ENCODE data around the gene PODN. TPM values are rescaled to one million over a fixed set of nuclear protein-coding genes. Genes with fewer than 3 reads are reported as not detected.

Gene PODN
- total and polyA plus RNA-seq, 2 of the 4 experiments (the other 2 are of a cell fraction), result 0.54 to 6.2 TPM

GRCh38 chr1:53050310-53050709 is 11.7 kb upstream of the PODN start:
- TF ChIP-seq BHLHE40 (IDR thresholded peaks at IDR 0.05; ENCODE audit: low read depth, low read length) (no peak), USF2 (IDR thresholded peaks at IDR 0.05; ENCODE audit: low read depth, low read length) (no peak), RCOR1 (IDR thresholded peaks at IDR 0.05; ENCODE audit: insufficient replicate concordance, low read length) (no peak), CEBPB (IDR thresholded peaks at IDR 0.05; ENCODE audit: low read depth, low read length) (no peak), MAFK (IDR thresholded peaks at IDR 0.05; ENCODE audit: low read depth, low read length) (no peak), ELK1 (IDR thresholded peaks at IDR 0.05; ENCODE audit: borderline replicate concordance, low read depth, low read length) (no peak), RFX5 (IDR thresholded peaks at IDR 0.05; ENCODE audit: low read depth, low read length) (no peak), MAZ (IDR thresholded peaks at IDR 0.05; ENCODE audit: borderline replicate concordance, low read depth, low read length) (no peak), MXI1 (IDR thresholded peaks at IDR 0.05; ENCODE audit: borderline replicate concordance, low read depth, low read length) (no peak), SMC3 (IDR thresholded peaks at IDR 0.05; ENCODE audit: low read depth, low read length) (no peak), POLR2A (IDR thresholded peaks at IDR 0.05; ENCODE audit: low read depth, low read length) (no peak), NFE2L2 (IDR thresholded peaks at IDR 0.05; ENCODE audit: low read depth, low read length) (no peak), RAD21 (IDR thresholded peaks at IDR 0.05; ENCODE audit: low read length) (no peak), CHD1 (IDR thresholded peaks at IDR 0.05; ENCODE audit: low read depth, low read length) (no peak), FOS (IDR thresholded peaks at IDR 0.05; ENCODE audit: low read depth, low read length) (no peak)
- TF ChIP-seq, protein P1, sequence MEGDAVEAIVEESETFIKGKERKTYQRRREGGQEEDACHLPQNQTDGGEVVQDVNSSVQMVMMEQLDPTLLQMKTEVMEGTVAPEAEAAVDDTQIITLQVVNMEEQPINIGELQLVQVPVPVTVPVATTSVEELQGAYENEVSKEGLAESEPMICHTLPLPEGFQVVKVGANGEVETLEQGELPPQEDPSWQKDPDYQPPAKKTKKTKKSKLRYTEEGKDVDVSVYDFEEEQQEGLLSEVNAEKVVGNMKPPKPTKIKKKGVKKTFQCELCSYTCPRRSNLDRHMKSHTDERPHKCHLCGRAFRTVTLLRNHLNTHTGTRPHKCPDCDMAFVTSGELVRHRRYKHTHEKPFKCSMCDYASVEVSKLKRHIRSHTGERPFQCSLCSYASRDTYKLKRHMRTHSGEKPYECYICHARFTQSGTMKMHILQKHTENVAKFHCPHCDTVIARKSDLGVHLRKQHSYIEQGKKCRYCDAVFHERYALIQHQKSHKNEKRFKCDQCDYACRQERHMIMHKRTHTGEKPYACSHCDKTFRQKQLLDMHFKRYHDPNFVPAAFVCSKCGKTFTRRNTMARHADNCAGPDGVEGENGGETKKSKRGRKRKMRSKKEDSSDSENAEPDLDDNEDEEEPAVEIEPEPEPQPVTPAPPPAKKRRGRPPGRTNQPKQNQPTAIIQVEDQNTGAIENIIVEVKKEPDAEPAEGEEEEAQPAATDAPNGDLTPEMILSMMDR (conservative IDR thresholded peaks at IDR 0.05; ENCODE audit: low read depth, low read length), result no peak
- no peak overlapping the region for H4K91ac ChIP-seq (ENCODE audit: insufficient read depth, low read depth, low read length)
- ChIA-PET CTCF (interaction anchor here (1.3 kb wide), 1 partner anchor 9 kb away, joined by 3 read pairs; no protein-coding TSS in a partner anchor), POLR2A (ENCODE audit: unreplicated experiment) (no interaction called here)
- H3K27me3 ChIP-seq (ENCODE audit: control insufficient read depth, insufficient read depth, low read length), result no peaks in the 10 kb centered on the region
- H4K5ac ChIP-seq (ENCODE audit: low read depth, low read length), result no peak overlapping the region
- H4K20me1 ChIP-seq (ENCODE audit: insufficient read depth, low read length), result no peaks in the 10 kb centered on the region
- intact Hi-C loops (cut with micrococcal nuclease), result no loop called here
- H3K9ac ChIP-seq (ENCODE audit: low read depth, low read length), result no peak overlapping the region
- peaks cover 0 to 34% of the 10 kb centered on the region in 2 experiments; a peak in 2 of 4 replicates for H3K79me1 ChIP-seq (ENCODE audit: low read depth in 1 of 2, low read length in 2 of 2)
- no peak overlapping the region for H3K4me3 ChIP-seq (ENCODE audit: insufficient read depth, low read depth, low read length)
- no peak overlapping the region for H3K27ac ChIP-seq (ENCODE audit: insufficient read depth, low read length)
- no peak overlapping the region for H2AK9ac ChIP-seq (replicated peaks; ENCODE audit: low read depth, low read length, poor library complexity)
- dilution Hi-C loops (cut with HindIII; ENCODE audit: low sequenced_read_pairs, unreplicated experiment), result no loop called here
- no peak overlapping the region for H4K8ac ChIP-seq (ENCODE audit: low read depth in 2 of 2, low read length in 2 of 2)
- BruUV-seq (replicated peaks), result no TSS peak
- no peak overlapping the region for H2BK20ac ChIP-seq (ENCODE audit: low read depth, low read length)
- in situ Hi-C loops (cut with MboI; ENCODE audit: low sequenced_read_pairs), result no loop called here
- no peak overlapping the region for H2BK120ac ChIP-seq (ENCODE audit: low read depth, low read length)
- no peak overlapping the region for H3K18ac ChIP-seq (ENCODE audit: low read depth, low read length)
- peak overlapping the region; percentile 20; the same call in 1 of the 2 replicates for H3K14ac ChIP-seq (replicated peaks; ENCODE audit: low read depth, low read length)
- ATAC-seq (ENCODE audit: low read depth) (no peak), DNase-seq (no peak)
- peaks cover 17% of the 10 kb centered on the region for H3K4me1 ChIP-seq (ENCODE audit: control insufficient read depth, insufficient read depth, low read length)
- no peak overlapping the region for H3K4ac ChIP-seq (ENCODE audit: low read depth, low read length)
- no CpG with 5 or more reads among the region's 2 CpGs for WGBS, 2 experiments (ENCODE audit: extremely low coverage in 2 of 2, insufficient read length in 1 of 2)
- no peaks in the 10 kb centered on the region for H3K9me3 ChIP-seq (ENCODE audit: control insufficient read depth, insufficient read depth, low read length)
- peaks cover 15% of the 10 kb centered on the region for H3K9me1 ChIP-seq (ENCODE audit: insufficient read depth, low read length)
- no peak overlapping the region for H2BK5ac ChIP-seq (ENCODE audit: low read depth, low read length, poor library complexity, severe bottlenecking)
- no peak overlapping the region for H3K4me2 ChIP-seq (ENCODE audit: low read depth, low read length)
- H3K56ac ChIP-seq (ENCODE audit: extremely low read depth, insufficient read depth, low read length), result no peak overlapping the region
- H2AK5ac ChIP-seq (ENCODE audit: low read depth, low read length), result no peak overlapping the region
- no peak overlapping the region for H3K23ac ChIP-seq (ENCODE audit: low read depth, low read length)
- no peak overlapping the region for H2BK15ac ChIP-seq (ENCODE audit: low read depth, low read length)
- peaks cover 12% of the 10 kb centered on the region for H3K36me3 ChIP-seq (ENCODE audit: control insufficient read depth, insufficient read depth, low read length)
- H2AFZ ChIP-seq (replicated peaks; ENCODE audit: low read length, poor library complexity), result no peak overlapping the region
